Activated CD8-positive, alpha-beta memory T cell treated with anti-CD3 and anti-CD28 coated beads for 1 hour (primary cell): Measurements from ENCODE around the gene FAM174B.
A peak's percentile ranks its signal among the peaks of the same experiment; 100 is the strongest.

Experiments
- DNase-seq, 2 donors: peaks; one replicate each; pipeline ENCODE4 v3.0.0-alpha.2; 2020; ENCODE audit warnings: low read depth in 1 of 2; ENCODE audit errors: extremely low read depth in 1 of 2

FAM174B gene

GRCh38 chr15:92655178-92655995, at the start of gene FAM174B:
Gene FAM174B, minus strand, starts transcription at chr15:92655775.
- peak in 1 of 2 donors; percentile 2 for DNase-seq

DNA sequence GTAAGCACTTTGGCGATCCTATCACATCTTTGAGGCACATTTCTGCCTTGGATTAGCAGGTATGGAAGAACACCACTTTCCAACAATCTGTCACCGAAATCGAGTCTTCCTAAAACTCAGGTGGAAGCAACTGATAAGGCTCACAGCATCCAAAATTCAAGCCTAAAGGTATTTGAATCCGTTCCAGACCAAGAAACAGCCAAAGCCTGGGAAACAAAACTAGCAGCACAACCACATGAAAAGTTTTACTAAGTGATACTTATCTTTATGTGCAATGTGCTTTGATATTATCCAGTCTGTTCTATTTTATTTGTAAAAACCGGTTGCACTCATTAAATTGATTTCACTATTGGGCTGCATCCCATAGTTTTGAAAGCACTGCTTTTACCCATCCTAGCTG, 40.5 kb upstream of the FAM174B start:
- DNase-seq = no peak

DNA sequence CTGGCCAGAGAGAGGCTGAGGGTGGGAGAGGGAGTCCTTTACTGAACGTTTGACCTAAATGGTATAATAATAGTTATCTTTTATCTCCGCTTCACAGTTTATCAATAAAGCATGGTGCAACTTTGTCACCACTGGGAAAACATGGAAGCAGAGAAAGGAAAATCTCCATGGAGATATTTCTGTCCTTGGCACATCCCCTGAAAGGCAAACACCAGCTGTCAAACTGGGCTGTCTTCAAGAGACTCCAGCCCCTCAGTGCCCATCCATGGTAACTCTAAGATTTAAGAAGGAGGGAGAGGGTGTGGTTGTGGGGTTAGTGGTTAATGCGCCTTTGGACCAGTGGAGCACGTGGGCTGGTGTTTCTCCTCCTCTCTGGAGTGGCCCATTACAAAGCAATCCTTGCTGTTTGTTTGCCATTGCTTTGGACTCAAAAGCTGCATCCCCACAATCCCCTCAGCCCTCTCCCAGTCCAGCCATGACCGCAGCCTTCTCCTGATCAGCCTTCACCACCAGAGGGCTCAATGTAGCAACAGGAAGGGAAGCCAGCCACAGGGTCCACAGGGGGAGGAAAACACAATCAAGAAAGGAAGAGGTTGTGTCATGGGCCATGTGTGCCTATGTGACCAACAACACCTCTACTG, 38.2 kb upstream of the FAM174B start:
- DNase-seq = no peak

DNA sequence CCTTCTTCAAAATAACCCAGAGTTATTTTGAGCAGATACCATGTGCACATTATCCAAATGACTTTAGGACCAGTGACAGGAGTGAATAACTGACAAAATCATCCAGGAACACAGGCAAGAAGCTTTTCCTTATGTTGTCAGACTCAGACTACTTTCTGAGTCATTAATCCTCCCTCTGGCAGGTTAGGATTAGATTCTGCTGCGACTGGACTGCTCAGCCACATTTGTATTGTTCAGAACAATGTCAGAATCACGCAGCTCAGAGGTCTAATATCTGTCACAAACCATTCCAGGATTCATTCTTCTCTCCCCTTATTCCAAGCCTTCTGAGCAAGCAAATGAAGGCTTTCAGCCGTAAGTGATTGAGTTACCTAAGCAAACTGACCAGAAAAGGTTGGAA, 34.8 kb upstream of the FAM174B start:
- no peak for DNase-seq

DNA sequence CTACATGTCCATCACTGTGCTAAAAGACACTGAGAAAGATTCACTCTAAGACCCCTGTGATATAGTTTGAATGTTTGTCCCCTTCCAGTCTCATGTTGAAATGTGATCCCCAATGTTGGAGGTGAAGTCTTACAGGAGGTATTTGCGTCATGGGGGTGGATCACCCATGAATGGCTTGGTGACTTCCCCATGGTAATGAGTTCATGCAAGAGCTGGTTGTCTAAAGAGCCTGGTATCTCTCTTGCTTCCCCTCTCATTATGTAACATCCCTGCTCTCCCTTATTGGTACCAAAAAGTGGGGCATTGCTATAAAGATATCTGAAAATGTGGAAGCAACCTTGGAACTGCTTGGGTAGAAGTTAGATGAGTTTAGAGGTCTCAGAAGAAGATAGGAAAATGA, 32.2 kb upstream of the FAM174B start:
- no peak for DNase-seq

DNA sequence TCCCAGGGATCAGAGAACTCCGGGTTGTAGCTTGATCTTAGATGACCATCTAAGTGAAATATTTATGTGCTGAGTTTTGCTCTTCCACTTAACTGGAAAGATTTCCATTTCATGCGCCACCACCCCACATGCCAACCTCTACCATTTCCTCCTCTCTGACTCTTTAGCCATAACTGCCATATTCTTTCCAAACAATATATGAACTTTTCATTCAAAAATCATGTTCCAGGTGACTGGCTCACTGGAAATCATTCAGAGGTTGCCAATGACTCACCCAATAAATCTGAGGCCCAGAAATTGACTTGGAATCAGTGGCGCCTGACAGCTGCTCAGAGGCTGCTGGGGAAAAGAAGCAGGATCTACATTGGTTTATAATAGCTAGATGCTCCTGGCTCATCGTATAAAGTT, 31.6 kb upstream of the FAM174B start:
- DNase-seq = no peak

DNA sequence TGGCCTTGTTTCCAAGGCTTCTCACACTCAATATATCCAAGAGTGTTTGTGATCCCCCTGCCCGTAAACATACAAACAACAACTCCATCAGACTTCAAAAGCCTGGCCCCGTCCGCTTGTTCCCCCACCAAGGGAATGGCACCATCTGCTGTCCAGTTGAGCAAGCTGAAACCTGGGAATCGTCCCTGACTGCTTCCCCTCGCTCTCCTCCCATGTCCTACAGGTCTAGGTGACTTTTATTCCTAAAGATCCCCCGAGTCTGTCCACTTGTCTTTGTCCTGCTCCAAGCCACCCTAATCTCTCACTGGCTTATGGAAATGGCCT, 27.9 kb upstream of the FAM174B start:
- DNase-seq = no peak

GRCh38 chr15:92682741-92683510, 27.4 kb upstream of the FAM174B start:
- DNase-seq = no peak

DNA sequence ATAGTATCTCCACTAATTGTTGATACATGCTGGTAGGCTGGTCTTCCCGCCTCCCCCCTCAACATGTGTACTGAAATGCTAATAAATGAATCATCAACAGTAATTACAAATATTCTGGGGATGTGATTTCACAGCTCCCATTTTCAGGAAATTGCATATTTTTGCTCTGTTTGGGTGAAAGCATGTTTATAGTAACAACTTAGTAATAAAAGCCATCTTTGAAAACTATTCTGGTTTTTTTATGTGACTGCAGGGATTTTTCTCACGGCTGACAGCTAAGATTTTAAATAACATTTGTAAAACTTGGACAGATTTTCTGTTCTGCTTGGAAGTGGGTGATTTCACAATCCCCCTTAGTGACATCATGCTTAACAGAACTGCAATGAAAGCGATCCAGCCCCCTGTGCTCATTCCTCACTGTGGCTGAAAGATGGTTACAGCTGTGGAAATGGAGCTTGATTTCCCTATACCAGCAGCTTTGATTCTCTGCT, 25.6 kb upstream of the FAM174B start:
- DNase-seq = no peak

DNA sequence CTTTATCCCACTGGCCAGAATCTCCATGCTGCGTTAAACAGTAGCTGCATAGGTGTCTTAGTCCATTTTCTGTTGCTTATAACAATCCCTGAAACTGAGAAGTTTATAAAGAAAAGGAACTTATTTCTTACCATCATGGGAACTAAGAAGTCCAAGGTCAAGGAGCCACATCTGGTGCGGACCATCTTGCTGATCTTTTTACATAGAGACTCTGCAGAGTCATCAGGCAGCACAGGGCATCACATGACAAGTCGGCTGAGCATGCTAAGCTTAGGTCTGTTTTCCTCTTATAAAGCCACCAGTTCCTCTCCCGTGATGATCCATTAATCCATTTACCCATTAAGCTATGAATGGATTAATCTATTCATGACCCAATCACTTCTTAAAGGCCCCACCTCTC, 22.4 kb upstream of the FAM174B start:
- no peak for DNase-seq

DNA sequence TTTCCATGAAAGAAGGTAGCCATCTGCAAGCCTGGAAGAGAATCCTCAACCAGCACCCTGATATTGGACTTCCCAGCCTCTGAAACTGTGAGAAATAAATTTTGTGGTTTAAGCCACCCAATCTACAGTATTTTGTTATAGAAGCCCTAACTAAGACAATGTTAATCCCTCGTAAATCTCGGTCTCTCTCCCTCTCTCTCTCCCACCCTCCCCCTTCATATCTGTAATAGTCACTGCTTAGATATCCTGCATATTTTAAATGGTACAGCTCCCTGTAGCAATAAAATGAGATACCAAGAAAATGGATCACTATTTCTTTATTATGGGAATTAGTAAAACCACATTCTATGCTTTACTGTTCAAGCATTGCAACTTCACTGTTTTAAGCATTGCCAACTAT, 21.0 kb upstream of the FAM174B start:
- no peak for DNase-seq

GRCh38 chr15:92675485-92675884, 19.9 kb upstream of the FAM174B start:
- DNase-seq = no peak

GRCh38 chr15:92674347-92674746, 18.8 kb upstream of the FAM174B start:
- DNase-seq = no peak

DNA sequence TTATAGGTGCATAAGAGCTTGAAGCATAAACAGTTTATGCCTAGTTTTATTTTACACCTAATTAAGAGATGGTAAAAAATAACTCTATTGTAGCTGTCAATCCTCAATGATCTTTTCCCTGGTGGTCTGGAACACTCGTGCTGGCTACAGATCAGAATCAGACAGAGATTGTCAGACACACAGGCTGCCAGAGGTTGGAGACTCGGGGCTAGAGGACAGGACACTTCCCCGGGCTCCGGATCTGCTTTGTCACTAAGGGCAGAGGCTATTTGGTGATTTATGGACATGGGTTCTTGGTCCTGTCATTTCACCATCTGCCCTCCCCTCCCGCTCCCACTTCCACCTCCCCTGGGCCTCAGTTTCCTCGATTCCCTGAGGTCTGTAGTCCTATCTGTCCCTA, 16.5 kb upstream of the FAM174B start:
- no peak for DNase-seq

GRCh38 chr15:92671406-92671805, 15.8 kb upstream of the FAM174B start:
- no peak for DNase-seq

GRCh38 chr15:92670621-92671020, 15.0 kb upstream of the FAM174B start:
- DNase-seq = no peak

DNA sequence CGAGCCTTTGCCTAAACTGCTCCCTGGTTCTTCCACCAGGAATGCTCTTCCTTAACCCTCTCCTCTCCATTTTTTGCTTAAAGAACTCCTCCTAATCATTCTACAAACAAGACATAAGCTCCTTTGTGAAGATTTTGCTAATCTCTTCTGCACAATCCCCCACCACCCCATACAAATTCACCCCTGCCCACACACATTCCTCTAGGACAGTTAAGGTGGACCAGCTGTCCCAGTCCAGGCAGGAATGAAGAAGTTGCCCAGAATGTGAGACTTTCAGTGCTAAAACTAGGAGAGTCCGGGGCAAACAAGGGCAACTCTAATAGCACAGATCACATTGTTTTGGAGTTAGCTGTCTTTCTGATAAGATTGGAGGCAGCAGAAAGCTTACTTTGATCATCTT, 13.9 kb upstream of the FAM174B start:
- no peak for DNase-seq

GRCh38 chr15:92668620-92669019, 13.0 kb upstream of the FAM174B start:
- DNase-seq = no peak

DNA sequence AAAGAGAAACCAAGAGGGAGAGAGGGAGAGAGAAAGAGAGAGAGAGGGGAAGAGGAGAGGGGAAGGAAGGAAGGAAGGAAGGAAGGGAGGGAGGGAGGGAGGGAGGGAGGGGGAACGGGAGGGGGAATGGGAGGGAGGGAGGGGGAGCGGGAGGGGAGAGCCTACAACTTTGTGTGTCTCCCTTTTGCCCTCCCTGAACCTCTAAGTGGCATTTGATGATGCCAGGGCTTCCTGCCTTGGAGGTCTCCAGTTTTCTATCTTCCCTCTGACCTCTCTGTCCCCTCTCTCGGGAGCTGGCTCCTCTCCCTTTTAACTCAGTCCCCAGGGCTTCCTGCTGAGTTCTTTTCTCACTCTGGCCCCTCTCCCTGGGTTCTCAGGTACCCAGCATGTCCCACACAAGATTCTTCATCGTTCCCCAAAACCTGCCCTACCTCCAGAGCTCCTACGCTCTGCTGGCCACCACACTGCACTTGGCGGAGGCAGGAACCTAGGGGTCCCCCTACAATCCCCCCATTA, 12.5 kb upstream of the FAM174B start:
- no peak for DNase-seq

DNA sequence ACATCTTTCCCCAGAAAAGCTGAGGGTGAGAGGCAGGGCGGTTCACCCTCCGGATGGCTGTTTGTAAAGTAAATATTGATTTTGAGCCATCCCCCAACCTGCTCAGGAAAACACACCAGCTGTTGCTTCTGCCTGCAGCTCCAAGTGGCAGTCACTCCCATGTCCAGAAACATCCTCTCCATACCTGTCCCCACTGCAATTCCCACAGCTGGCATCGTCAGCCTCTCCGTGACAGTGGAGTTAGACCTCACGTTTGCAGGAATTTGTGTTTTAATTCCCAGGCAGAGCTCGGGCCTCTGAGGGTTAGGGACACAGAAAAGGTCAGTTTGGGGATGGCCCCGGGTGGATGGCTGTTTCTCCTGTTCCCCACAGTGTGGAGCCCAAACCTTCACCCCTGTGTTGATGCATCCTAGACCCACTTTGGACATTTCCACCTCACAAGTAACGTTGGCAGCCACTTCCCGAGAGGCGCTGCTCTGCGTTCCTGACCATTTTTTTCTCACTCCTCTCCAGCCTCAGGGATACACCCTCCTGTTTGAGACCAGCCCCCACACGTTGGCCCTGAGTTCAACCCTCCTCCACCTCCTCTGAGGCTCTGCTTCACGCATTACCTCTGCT, 11.8 kb upstream of the FAM174B start:
- DNase-seq = no peak

GRCh38 chr15:92666780-92667179, 11.2 kb upstream of the FAM174B start:
- DNase-seq = no peak
